DMS79 treated with DMSO at 0.1 percent for 48 hours (cell line): Measurements from ENCODE around the gene HSPB6.

Experiments used
- DNase-seq: peaks from one replicate; lab custom pipeline; 2025; lab: John Stamatoyannopoulos, UW

HSPB6 gene

DNA sequence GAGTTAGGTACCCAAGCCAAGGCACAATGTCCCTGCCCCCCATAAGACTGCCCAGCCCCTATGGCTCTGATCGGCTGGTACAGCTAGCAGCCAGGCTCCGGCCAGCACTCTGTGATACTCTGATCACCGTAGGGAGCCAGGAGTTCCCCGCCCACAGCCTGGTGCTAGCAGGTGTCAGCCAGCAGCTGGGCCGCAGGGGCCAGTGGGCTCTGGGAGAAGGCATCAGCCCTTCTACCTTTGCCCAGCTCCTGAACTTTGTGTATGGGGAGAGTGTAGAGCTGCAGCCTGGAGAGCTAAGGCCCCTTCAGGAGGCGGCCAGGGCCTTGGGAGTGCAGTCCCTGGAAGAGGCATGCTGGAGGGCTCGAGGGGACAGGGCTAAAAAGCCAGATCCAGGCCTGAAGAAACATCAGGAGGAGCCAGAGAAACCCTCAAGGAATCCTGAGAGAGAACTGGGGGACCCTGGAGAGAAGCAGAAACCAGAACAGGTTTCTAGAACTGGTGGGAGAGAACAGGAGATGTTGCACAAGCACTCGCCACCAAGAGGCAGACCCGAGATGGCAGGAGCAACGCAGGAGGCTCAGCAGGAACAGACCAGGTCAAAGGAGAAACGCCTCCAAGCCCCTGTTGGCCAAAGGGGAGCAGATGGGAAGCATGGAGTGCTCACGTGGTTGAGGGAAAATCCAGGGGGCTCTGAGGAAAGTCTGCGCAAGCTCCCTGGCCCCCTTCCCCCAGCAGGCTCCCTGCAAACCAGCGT is 42.1 kb downstream of the HSPB6 start:
- no peak for DNase-seq

DNA sequence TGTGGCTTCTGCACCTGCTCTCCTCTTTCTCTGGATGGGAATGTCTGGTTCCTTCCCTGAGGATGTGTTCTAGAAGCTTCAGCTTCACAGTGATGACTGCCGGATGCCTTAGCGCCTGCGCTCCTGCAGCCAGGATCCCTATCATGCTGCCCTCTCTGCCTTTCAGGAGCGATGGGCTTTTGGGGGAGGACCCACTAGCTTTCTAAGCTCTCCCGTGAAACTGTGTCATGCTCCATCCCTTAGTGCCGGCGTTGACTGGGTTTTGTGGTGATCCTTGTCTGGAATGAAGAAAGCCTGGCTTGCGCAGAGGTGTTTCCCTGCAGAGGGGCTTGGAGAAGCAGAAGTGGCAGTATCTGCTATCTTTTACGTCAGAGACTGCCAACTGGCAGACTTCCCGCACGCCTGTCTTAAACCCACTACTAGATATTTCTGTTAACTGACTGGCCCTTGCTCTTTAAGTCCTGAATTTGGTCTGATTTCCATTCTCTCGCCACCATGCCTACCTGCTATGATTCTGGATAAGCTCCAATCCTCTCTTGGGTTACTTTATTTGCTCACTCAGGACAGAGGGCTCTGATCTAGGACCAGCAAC is 42.8 kb downstream of the HSPB6 start:
- DNase-seq: no peak

DNA sequence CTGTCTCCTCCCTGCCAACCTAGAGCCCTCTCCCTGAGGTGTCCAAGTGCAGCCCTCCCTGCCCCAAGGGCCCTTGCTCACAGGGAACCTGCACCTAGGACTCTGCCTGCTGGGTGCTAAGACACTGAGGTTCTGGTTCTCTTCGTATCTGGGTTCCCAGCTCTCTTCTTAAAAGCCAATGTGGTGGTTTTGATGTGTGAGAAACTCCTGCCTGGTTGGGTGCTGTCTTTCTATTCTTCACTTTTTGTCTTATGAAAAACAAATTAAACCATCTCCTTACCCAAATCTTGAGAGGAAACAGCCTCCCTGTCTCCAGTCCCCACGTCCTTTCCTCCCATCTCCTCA is 43.4 kb downstream of the HSPB6 start:
- no peak for DNase-seq

DNA sequence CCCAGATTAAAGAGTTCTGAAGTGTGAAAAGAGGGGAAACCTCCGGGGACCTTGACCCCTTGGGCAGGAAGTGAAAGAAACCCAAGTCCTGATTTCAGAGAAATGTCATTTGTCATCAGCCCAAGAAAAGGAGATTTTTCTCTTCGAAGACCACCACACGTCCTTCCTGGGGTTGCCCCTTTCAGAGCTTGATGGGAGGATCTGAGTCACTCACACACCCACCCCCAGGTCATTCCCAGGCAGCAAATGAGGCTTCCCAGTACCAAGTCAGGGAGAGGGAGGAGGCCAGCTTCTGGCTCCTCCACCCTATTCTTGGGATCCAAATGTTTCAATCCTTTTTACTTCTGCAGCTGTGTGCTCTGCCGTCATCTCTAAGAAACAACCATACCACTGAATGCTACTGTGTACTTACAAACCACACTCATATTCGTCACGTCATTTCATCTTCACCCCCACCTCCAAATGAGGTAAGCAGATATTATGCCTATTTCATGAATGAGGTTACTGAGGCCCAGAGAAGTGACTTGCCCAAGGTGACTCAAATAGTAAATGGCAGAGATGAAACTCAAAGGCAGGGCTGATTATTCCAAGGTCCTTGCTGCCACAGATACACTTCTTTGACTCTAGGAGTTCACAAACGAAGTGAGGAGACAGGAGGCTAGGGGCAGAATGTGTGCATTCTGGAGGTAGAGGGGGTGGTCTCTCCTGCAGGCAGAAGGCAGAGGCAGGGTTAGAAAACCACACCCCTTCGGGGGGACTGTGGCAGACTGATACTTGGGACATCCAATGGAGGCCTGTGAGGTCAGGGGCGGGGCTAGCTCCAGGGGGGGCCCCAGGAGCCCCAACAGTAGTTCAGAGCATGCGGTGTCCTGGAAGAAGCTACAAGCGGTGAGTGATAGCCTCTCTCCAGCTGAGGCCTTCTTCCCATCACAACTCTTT is 44.0 kb downstream of the HSPB6 start:
- DNase-seq: no peak

DNA sequence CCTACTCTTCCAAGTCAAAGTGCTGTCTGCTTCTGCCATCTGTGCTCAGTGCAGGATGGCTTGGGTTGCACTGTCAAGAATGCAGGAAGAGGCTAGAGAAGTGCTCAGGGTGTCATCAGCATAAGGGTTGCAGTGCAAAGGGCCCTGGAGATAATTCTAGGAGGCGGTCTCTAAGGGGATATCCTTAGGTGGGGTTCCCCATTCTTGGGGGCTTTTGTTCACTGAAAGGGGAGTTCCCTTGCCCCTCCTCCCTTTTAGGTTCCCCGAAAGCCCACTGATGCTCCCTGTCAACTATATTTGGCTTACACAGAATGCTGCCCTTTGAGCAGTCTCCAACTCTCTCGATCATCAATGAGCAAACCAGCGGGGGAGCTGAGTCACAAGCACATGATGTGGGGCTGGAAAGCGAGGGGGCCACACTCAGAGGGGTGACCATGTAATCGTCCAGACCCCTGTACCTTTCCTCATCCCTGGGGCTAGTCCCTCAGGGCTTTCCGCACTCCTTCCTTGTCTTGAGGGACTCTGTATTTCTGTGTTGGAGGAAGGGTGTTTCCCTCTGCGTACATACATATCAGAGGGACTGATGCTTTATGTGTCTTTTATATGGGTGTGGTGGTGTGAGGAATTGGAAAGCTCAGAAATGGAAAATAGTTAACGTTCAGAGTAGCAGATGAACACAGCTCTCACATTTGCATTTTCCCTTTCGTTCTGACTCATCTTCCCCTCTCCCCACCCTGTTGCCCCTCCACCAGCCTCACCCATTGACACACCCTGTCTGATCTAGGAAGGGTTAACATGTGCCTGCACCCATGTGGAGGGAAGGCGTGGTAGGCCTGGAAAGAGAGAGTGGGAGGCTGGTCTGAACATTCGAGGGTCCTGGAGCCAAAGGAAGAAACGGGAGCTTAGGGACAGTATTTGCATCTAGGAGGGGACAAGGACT is 45.8 kb downstream of the HSPB6 start:
- DNase-seq: no peak

GRCh38 chr19:35708391-35708790 is 48.4 kb downstream of the HSPB6 start:
- DNase-seq: no peak
